Neural crest cell (in vitro differentiated cells): ENCODE data around the gene PROM2. TPM values are rescaled to one million over a fixed set of nuclear protein-coding genes. Genes with fewer than 3 reads are reported as not detected.
A peak's percentile ranks its signal among the peaks of the same experiment; 100 is the strongest.

Experiments used
- DNase-seq: peaks from one replicate; pipeline ENCODE4 v3.0.0; 2021; ENCODE audit warnings: low read depth, mixed read lengths, low spot score
- H3K27ac Mint-ChIP-seq: one replicate; pipeline ENCODE4 v1.8.0; 2021; ENCODE audit warnings: mild to moderate bottlenecking, mixed read lengths; ENCODE audit not compliant: unreplicated experiment
- H3K27me3 Mint-ChIP-seq: 2 replicates; pipeline ENCODE4 v1.8.0; 2021; ENCODE audit warnings: low read depth, mild to moderate bottlenecking, mixed read lengths
- H3K36me3 Mint-ChIP-seq: 2 replicates; pipeline ENCODE4 v1.8.0; 2021; ENCODE audit warnings: low read depth, mild to moderate bottlenecking, mixed read lengths
- H3K4me1 Mint-ChIP-seq: 2 replicates; pipeline ENCODE4 v1.8.0; 2021; ENCODE audit warnings: mixed read lengths
- H3K4me3 Mint-ChIP-seq: one replicate; pipeline ENCODE4 v1.8.0; 2021; ENCODE audit warnings: mild to moderate bottlenecking, mixed read lengths
- H3K9me3 Mint-ChIP-seq: 2 replicates; pipeline ENCODE4 v1.8.0; 2021; ENCODE audit warnings: mixed read lengths
- CTCF ChIP-seq: fragments of 200-600 bp; sonication (generic); conservative IDR thresholded peaks from 2 replicates; pipeline ENCODE4 v1.5.0; 2021; ENCODE audit warnings: antibody characterized with exemption, mild to moderate bottlenecking
- total RNA-seq: library from RNA; stranded (reverse); gene quantifications from 2 replicates; pipeline ENCODE4 v1.2.1, GENCODE V29; 2021

PROM2 gene
- total RNA-seq, 1 donor from 2014 or later: 1.8 TPM

GRCh38 chr2:95320986-95321767 lies 46.9 kb downstream of the PROM2 start:
- H3K27ac Mint-ChIP-seq: no peak overlapping the region
- peaks cover 3% of the 10 kb centered on the region for H3K9me3 Mint-ChIP-seq
- DNase-seq: no peak
- peaks cover 8% of the 10 kb centered on the region for H3K4me1 Mint-ChIP-seq
- no peaks in the 10 kb centered on the region for H3K27me3 Mint-ChIP-seq
- no peaks in the 10 kb centered on the region for H3K36me3 Mint-ChIP-seq
- TF ChIP-seq CTCF: no peak
- H3K4me3 Mint-ChIP-seq: no peak overlapping the region

- H3K4me1 Mint-ChIP-seq: no peaks in the 10 kb centered on the region
- H3K36me3 Mint-ChIP-seq: no peaks in the 10 kb centered on the region
- peaks cover 3% of the 10 kb centered on the region for H3K9me3 Mint-ChIP-seq
- DNase-seq: no peak
- peak; percentile 54 for TF ChIP-seq CTCF
- no peaks in the 10 kb centered on the region for H3K27me3 Mint-ChIP-seq
- H3K4me3 Mint-ChIP-seq: no peak overlapping the region
- no peak overlapping the region for H3K27ac Mint-ChIP-seq
Measured at GRCh38 chr2:95323347-95324155, 49.3 kb downstream of the PROM2 start.

- DNase-seq: no peak
- Mint-ChIP-seq H3K9me3 (peaks cover 3% of the 10 kb centered on the region), H3K36me3 (no peaks in the 10 kb centered on the region), H3K27me3 (no peaks in the 10 kb centered on the region), H3K4me3 (no peak overlapping the region), H3K27ac (no peak overlapping the region), H3K4me1 (no peaks in the 10 kb centered on the region)
- TF ChIP-seq CTCF: no peak
Measured at GRCh38 chr2:95325026-95325425, 50.8 kb downstream of the PROM2 start.

DNA sequence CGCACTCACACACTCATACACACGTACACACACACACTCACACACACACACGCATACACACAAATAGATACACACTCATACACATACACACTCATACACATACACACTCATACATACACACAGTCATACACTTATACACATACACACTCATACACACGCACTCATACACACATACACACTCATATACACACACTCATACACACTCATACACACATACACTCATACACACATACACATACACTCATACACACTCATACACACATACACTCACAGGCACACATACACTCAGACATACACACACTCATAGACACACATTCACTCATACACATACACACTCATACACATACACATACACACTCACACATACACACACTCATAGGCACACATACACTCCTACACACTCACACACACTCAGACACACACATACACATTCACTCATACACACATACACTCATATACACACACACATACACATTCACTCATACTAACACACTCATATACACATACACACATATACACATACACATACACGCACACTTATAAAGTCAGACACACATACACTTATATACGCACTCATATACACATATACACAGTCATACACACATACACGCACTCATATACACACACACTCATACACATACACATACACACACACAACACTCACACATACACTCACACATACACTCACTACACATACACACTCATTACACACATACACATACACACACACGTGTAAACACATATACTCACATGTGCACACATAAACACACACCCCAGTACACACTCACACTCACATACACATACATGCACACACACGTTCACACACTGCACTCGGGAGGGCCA lies 51.6 kb downstream of the PROM2 start:
- no peaks in the 10 kb centered on the region for H3K4me1 Mint-ChIP-seq
- peaks cover 3% of the 10 kb centered on the region for H3K9me3 Mint-ChIP-seq
- DNase-seq: no peak
- no peaks in the 10 kb centered on the region for H3K36me3 Mint-ChIP-seq
- H3K27me3 Mint-ChIP-seq: no peaks in the 10 kb centered on the region
- H3K27ac Mint-ChIP-seq: peak overlapping the region; percentile 1
- TF ChIP-seq CTCF: no peak
- H3K4me3 Mint-ChIP-seq: no peak overlapping the region

- Mint-ChIP-seq H3K27ac (no peak overlapping the region), H3K36me3 (no peaks in the 10 kb centered on the region), H3K27me3 (no peaks in the 10 kb centered on the region), H3K9me3 (peaks cover 3% of the 10 kb centered on the region), H3K4me1 (no peaks in the 10 kb centered on the region), H3K4me3 (no peak overlapping the region)
- no peak for TF ChIP-seq CTCF
- DNase-seq: no peak
Measured at GRCh38 chr2:95326433-95327140, 52.3 kb downstream of the PROM2 start.
